Stomach (tissue), 4 donors: ENCODE results near the gene FGD2.

Experiments
- CTCF ChIP-seq, 7 experiments: fragments of 450-650 bp in 4 of 7; fragments of 200-600 bp in 3 of 7; sonication (generic) in 3 of 7; IDR thresholded peaks; one replicate each; pipeline ENCODE4 v1.5.1; 2016 to 2019; ENCODE audit warnings: antibody characterized with exemption in 7 of 7, control low read depth in 2 of 7, mild to moderate bottlenecking in 1 of 7
- POLR2A ChIP-seq, 4 donors: fragments of 450-650 bp; IDR thresholded peaks; one replicate each; pipeline ENCODE4 v1.6.1; 2016; ENCODE audit warnings: antibody characterized with exemption in 4 of 4, control low read depth in 2 of 4, mild to moderate bottlenecking in 1 of 4, moderate library complexity in 1 of 4
- POLR2AphosphoS5 ChIP-seq, 3 donors: sonication (generic); formaldehyde crosslinking; IDR thresholded peaks; one replicate each; pipeline ENCODE4 v1.6.1; 2016; ENCODE audit warnings: antibody characterized with exemption in 3 of 3

- TF ChIP-seq POLR2AphosphoS5 (IDR thresholded peaks at IDR 0.05) (no peak), POLR2A (IDR thresholded peaks at IDR 0.05) (no peak), CTCF (IDR thresholded peaks at IDR 0.05) (no peak)
Measured at GRCh38 chr6:36958775-36959554, 46.5 kb upstream of the FGD2 start.
